Left lobe of liver (tissue), 2 donors: ENCODE measurements around the gene C17orf78. TPM values are rescaled to one million over a fixed set of nuclear protein-coding genes. Genes with fewer than 3 reads are reported as not detected.
"Not testable (repeated sequence)": the region's sequence is repeated elsewhere in the genome, so short reads cannot be mapped to it uniquely, and the experiment has no call there.

Experiments
- ATAC-seq: fragments of 200-7000 bp; cut with Tn5 transposase; one replicate; pipeline ENCODE4 v1.9.1; 2020; ENCODE audit warnings: mild to moderate bottlenecking, moderate library complexity
- DNase-seq: peaks from one replicate; pipeline ENCODE4 v3.0.0-alpha.2; 2020; ENCODE audit warnings: low spot score
- total RNA-seq: library from RNA; stranded (reverse); gene quantifications from one replicate; pipeline ENCODE4 v1.2.1, GENCODE V29; 2021
- donor health status: DM: no; HTN: no; CAD: no; lungs with moderate emphysema.
- donor health status: DM: no; HTN: yes; CAD: no.

Gene C17orf78
- total RNA-seq, 1 donor from 2014 or later: not detected

GRCh38 chr17:37430051-37430627, 54.4 kb downstream of the C17orf78 start:
- DNase-seq: no peak
- ATAC-seq: no peak

- ATAC-seq: no peak
- DNase-seq: no peak
These were observed 56.9 kb downstream of the C17orf78 start for GRCh38 chr17:37432671-37433070.

DNA sequence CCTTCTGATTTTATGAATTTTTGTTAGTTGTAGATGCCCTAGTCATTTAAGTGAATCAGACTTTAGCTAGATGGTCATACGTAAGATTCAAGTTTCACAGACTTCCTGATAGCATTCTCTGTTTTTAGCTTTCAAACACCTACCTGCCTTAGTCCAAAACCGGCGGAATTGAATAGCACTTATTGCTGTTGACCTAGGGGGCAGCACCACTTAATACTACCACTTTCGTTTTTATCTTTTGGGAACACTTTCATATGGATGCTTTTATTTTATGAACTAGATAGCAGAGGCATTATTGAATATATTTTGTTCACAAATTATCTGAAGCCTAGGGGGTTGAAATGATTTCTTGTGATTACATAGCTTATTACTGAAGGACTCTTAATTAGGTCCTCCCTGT, 62.4 kb downstream of the C17orf78 start:
- no peak for DNase-seq
- no peak for ATAC-seq

DNA sequence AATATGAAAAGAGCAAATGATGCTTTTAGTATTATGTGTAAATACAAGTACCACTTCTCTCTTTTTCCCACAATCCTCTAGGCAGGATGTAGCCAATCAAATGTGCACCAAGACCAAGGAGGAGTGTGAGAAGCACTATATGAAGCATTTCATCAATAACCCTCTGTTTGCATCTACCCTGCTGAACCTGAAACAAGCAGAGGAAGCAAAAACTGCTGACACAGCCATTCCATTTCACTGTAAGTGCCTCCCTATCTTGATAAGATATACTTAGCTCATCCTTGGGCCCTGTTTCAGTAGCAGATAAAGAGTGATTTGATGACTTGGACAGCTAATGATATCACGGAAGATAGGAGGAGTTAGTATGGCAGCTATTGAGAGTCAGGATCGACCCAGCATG, 64.6 kb downstream of the C17orf78 start:
- DNase-seq: no peak
- ATAC-seq: no peak

DNA sequence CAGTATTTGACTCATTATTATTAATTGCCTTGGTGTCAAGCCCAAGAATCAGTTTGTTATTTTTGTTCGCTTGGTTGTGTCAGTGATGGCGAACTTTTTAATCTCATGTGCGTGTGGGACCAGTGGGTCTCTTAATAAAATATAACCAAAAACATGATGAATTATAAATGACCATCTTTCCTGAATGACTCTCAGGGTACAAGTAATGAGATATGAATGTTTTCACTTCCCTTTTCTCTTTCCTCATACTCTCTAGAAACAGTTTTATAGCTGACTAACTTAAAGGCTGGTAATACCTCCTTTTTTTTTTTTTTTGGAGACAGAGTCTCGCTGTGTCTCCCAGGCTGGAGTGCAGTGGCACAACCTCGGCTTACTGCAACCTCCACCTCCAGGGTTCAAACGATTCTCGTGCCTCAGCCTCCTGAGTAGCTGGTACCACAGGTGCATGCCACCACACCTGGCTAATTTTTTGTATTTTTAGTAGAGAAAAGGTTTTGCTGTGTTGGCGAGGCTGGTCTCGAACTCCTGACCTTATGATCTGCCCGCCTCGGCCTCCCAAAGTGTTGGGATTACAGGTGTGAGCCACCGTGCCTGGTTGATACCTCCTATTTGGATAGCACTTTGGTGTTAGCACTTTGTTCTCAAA, 65.7 kb downstream of the C17orf78 start:
- not testable (repeated sequence) for DNase-seq, ATAC-seq

Other genes with a start within 250 kb of the C17orf78 start
- gene ACACA, start 30.9 kb downstream of the C17orf78 start, total RNA-seq: 37.9 TPM
- 8.6 TPM for gene TADA2A, start 30.9 kb downstream of the C17orf78 start, total RNA-seq
- 10.6 TPM for gene DUSP14, start 113.9 kb downstream of the C17orf78 start, total RNA-seq
- 15.7 TPM for gene SYNRG, start 233.4 kb downstream of the C17orf78 start, total RNA-seq